Adipose tissue (tissue), 3 donors: ENCODE data around the gene KCTD2. TPM values are rescaled to one million over a fixed set of nuclear protein-coding genes. Genes with fewer than 3 reads are reported as not detected.
"Not testable (repeated sequence)": the region's sequence is repeated elsewhere in the genome, so short reads cannot be mapped to it uniquely, and the experiment has no call there.

Source experiments
- H3K27ac ChIP-seq: one replicate; pipeline ENCODE4 v1.5.1; 2013; ENCODE audit warnings: low read depth, low read length
- whole genome bisulfite sequencing, 3 donors: extraction: QIAGEN DNeasy Blood & Tissue Kit; methylation state at CpG; one replicate each; pipeline ENCODE4 v1.1.7; 2013; 5-methylcytosine and 5-hydroxymethylcytosine counted together
- polyA plus RNA-seq, 3 donors: library from polyadenylated mRNA; stranded (reverse); fragments of 200-250 nt; gene quantifications; one replicate each; pipeline ENCODE4 v1.2.3, GENCODE V29; 2013
- donor health status: healthy with polysubstance abuse.
- donor health status: Bipolar disorder and iron deficiency.
- donor health status: healthy.

The KCTD2 gene
- polyA plus RNA-seq, 3 donors = 8.4 to 31.6 (median 23.7) TPM

DNA sequence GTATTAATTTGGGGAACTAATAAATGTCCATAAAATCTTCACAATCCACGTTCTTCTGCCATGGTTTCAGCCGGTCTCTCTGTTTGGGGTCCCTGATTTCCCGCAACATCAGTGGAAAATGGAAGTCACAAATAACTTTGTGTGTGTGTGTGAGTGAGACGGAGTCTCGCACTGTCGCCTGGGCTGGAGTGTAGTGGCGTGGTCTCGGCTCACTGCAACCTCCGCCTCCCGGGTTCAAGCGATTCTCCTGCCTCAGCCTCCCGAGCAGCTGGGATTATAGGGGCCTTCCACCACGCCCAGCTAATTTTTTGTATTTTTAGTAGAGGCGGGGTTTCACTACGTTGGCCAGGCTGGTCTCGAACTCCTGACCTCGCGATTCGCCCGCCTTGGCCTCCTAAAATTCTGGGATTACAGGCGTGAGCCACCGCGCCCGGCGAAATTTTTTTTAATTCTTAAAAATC is 1.0 kb upstream of the KCTD2 start:
- H3K27ac ChIP-seq = not testable (repeated sequence)
- 13 to 18% (median 17%) methylated on average over 25 of the region's 25 CpGs for WGBS, 3 donors

DNA sequence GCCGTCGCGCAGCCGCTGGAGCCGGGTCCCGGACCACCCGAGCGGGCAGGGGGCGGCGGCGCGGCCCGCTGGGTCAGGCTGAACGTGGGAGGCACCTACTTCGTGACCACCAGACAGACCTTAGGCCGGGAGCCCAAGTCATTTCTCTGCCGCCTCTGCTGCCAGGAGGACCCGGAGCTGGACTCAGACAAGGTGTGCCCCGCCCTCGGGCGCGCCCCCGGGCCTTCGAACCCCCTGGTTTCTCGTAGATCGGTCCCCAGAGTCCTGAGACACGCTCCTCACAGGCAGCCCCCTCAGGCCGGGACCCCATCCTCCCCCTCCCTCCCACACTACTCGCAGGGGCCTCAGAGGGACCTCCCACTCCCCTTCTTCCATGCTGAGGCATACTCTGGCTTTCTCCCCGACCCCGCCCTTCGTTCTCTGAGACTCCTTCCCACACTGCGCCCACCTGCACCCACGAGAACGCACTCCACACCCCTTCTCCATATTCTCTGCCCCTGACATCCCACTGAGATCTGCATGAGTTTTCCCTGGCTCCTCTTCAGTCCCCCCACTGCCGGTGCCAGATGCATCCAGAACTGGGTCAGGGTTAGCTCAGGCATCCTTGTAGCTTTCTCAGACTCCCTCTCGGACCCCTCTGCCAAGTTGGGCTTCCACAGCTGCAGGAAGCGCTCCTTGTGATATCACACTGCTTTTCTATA is 523 bp downstream of the KCTD2 start:
- WGBS, 3 donors = 0 to 1% (median 1%) methylated on average over 29 to 38 of the region's 38 CpGs
- H3K27ac ChIP-seq = no peak overlapping the region

- no peak overlapping the region for H3K27ac ChIP-seq
- WGBS, 3 donors = 20 to 41% (median 36%) methylated on average over 5 of the region's 5 CpGs
These were observed 1.3 kb downstream of the KCTD2 start for GRCh38 chr17:75048249-75048878.

DNA sequence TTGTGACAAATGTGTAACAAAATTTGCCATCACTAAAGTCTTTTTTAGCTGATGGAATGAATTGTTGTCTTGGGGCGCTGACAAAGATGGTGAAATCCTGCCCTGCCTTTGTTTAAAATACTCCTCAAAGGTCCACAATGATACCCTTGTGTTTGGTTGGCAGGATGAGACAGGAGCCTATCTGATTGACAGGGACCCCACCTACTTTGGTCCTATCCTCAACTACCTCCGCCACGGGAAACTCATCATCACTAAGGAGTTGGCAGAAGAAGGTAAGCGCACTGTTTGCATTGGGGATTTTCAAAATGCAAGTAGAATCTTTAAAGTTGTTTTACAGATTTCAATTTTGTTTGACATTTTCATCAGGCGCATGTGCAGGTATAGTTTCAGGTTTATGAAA is 2.0 kb downstream of the KCTD2 start:
- H3K27ac ChIP-seq = no peak overlapping the region
- 83 to 89% (median 86%) methylated on average over 5 of the region's 5 CpGs for WGBS, 3 donors

DNA sequence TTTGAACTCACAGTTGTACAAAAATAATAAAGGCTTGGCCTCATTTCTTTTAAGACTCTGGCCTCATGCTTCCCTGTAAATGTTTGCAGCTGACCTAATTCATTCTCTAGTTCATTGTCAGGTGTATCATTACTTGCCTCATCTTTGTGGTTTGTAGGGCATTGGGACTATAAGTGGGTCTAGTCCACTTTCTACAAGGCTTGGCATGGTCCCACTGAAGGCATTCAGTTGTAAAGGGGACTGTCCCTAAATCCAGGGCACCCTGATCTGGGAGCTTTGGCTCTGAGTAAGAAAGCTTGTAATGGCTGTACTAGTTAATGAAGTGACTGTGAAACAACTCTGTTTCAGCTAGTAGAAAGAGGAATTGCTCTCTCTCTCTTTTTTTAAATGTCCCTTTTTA is 2.7 kb downstream of the KCTD2 start:
- H3K27ac ChIP-seq = no peak overlapping the region

DNA sequence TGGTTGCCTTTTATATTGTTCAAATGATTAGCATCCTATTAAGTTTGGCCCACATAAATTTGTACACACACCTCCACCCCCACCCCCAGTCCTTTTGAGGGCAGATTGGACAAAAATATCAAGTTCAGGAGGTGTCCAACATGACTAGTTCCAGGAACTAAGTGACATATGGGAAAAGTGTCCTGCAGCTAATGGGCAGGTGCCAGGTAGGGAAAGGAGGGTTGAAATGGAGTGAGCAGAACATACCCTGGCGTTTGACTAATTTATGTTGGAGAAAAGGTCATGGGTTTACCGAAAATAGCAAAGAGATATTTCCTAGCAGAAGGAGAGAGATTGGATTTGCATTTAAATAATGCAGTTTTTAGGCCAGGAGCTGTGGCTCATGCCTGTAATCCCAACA is 4.9 kb downstream of the KCTD2 start:
- WGBS, 3 donors = 74 to 78% (median 77%) methylated on average over 2 of the region's 2 CpGs
- no peak overlapping the region for H3K27ac ChIP-seq

GRCh38 chr17:75059369-75060345 is 12.6 kb downstream of the KCTD2 start:
- H3K27ac ChIP-seq = no peak overlapping the region
- WGBS, 3 donors = 59 to 73% (median 61%) methylated on average over 25 of the region's 25 CpGs

- 93 to 94% (median 93%) methylated on average over 26 of the region's 26 CpGs for WGBS, 3 donors
- H3K27ac ChIP-seq = no peak overlapping the region
These were observed 13.5 kb downstream of the KCTD2 start for GRCh38 chr17:75060434-75061054.

DNA sequence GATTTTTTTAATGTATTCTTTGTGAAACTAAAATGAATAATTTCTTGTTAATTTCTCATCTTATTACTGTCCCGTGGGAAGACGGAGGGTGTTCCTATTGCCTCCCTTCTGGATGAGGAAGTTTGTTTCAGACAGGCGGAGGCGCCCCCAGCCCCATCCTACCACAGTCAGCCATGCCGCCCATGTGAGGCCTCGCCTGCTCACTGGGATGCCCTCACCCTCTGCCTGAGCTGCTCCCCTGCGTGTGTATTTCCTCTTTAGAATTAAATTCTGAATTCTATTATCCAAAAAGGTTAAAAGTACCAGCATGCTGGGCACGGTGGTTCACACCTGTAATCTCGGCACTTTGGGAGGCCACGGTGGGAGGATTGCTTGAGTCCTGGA is 14.0 kb downstream of the KCTD2 start:
- H3K27ac ChIP-seq = no peak overlapping the region
- WGBS, 3 donors = 91 to 93% (median 92%) methylated on average over 10 of the region's 10 CpGs

DNA sequence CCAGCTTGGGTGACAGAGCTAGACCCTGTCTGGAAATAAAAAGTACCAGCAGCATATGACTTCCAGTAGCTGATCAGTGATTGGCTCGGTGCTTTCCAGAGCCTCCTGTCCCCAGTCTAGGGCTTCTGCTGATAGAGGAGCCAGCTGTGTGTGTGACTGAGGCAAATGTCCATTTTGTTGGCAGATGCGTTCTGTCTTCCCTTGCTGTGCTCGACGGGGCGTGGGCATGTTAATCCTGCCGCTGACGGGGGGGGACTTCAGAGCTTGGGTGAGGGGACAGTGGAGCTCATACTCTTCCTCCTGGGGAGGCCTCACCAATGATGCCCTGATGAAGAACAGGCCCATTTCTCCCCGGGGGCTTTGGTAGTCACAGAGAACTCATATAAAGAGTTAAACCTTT is 14.6 kb downstream of the KCTD2 start:
- H3K27ac ChIP-seq = no peak overlapping the region

DNA sequence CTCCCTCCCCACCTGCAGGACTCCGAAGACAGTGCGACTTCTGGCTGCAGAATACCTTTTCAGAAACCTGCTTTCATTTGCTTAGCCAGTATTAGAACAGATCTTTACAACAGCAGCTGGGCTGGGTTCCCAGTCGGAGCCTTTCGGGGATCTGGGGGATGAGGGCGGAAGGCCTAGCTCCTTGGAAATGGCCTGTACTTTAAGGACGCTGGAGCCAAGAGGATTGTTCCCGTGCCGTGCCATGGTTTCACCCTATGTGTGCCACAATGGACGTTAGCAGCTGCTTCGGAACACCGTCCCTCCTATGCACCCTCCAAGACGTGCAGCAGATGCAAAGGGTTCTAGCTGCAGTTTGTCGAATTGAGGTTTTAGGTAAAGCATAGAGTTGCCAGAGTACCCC is 16.2 kb downstream of the KCTD2 start:
- no peak overlapping the region for H3K27ac ChIP-seq
- WGBS, 3 donors = 85 to 89% (median 89%) methylated on average over 13 of the region's 13 CpGs

More for the DNA sequence above, 14.6 kb downstream of the KCTD2 start:
- 87 to 90% (median 89%) methylated on average over 8 of the region's 8 CpGs for WGBS, 3 donors

- WGBS, 3 donors = 85 to 92% (median 92%) methylated on average over 3 of the region's 3 CpGs
- H3K27ac ChIP-seq = no peak overlapping the region
These were observed 16.6 kb downstream of the KCTD2 start for GRCh38 chr17:75063626-75064025.

- no peak overlapping the region for H3K27ac ChIP-seq
- 90 to 94% (median 94%) methylated on average over 11 of the region's 11 CpGs for WGBS, 3 donors
These were observed 17.0 kb downstream of the KCTD2 start for GRCh38 chr17:75064040-75064439.

DNA sequence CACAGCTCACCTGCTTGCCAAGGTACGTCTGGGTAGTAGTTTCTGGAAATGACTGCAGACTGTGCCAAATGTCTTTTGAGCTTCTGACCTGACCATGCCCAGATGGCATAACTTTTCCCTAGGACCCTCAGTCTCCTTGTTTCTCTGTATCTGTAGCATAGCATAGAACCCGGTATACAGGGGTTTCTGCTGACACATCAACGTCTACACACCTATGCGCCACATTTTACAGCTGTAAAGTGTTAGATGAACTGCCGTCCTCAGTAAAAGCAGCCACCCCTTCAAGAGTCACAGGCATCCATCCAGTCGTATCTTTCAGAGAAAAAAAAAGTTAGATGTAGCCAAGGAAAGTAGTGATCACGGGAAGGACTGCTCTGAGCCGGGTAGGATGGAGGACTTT is 17.4 kb downstream of the KCTD2 start:
- no peak overlapping the region for H3K27ac ChIP-seq

GRCh38 chr17:75064867-75065561 is 18.0 kb downstream of the KCTD2 start:
- WGBS, 3 donors = 92 to 95% (median 94%) methylated on average over 18 of the region's 18 CpGs
- no peak overlapping the region for H3K27ac ChIP-seq

More for the DNA sequence above, 17.4 kb downstream of the KCTD2 start:
- 87 to 89% (median 88%) methylated on average over 8 of the region's 8 CpGs for WGBS, 3 donors

GRCh38 chr17:75065562-75066151 is 18.6 kb downstream of the KCTD2 start:
- H3K27ac ChIP-seq = no peak overlapping the region
- 61 to 79% (median 69%) methylated on average over 6 of the region's 6 CpGs for WGBS, 3 donors

DNA sequence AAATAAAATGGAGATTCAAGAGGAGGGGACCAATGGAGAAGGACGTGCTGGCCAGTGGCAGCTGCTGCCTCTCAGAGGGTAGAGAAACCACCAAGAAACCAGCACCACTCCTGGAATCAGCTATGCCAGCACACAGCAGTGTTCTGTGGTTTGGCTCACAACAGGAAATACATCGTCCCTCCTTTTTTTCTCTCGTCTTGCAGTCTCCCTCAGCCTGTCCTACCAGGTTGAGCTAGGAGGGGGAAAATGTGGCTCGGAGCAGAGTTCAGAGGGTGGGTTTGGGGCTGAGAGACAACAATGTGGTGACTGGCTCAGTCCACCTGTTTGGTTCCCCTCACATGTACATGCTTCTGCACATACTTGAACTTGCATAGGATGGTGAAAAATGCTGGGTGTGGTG is 20.8 kb downstream of the KCTD2 start:
- H3K27ac ChIP-seq = no peak overlapping the region
- 49 to 68% (median 59%) methylated on average over 4 of the region's 4 CpGs for WGBS, 3 donors

- H3K27ac ChIP-seq = no peak overlapping the region
- WGBS, 3 donors = 82 to 88% (median 87%) methylated on average over 8 of the region's 8 CpGs
These were observed 21.7 kb downstream of the KCTD2 start for GRCh38 chr17:75068750-75069149.
